HG02610 (cell line): ENCODE data around the gene MGAM2.
A peak's percentile ranks its signal among the peaks of the same experiment; 100 is the strongest.

Experiments used
- ATAC-seq: cut with Tn5 transposase; IDR thresholded peaks from one replicate; pipeline ENCODE4 v1.9.1; 2021; ENCODE audit warnings: mild to moderate bottlenecking, moderate library complexity; ENCODE audit not compliant: unreplicated experiment

MGAM2 gene

GRCh38 chr7:142114207-142114606 is 2.7 kb downstream of the MGAM2 start:
- no peak for ATAC-seq

GRCh38 chr7:142120524-142120923 is 9.0 kb downstream of the MGAM2 start:
- no peak for ATAC-seq

- no peak for ATAC-seq
Measured at GRCh38 chr7:142123184-142123583, 11.7 kb downstream of the MGAM2 start.

GRCh38 chr7:142125256-142125955 is 13.9 kb downstream of the MGAM2 start:
- ATAC-seq, result no peak

GRCh38 chr7:142130267-142130666 is 18.7 kb downstream of the MGAM2 start:
- no peak for ATAC-seq

GRCh38 chr7:142131439-142132185 is 20.1 kb downstream of the MGAM2 start:
- no peak for ATAC-seq

GRCh38 chr7:142133731-142134148 is 22.2 kb downstream of the MGAM2 start:
- ATAC-seq, result no peak

- no peak for ATAC-seq
Measured at GRCh38 chr7:142134909-142135308, 23.4 kb downstream of the MGAM2 start.

- no peak for ATAC-seq
Measured at GRCh38 chr7:142138996-142139395, 27.5 kb downstream of the MGAM2 start.

GRCh38 chr7:142139597-142140400 is 28.3 kb downstream of the MGAM2 start:
- ATAC-seq, result no peak

GRCh38 chr7:142140401-142140959 is 29.0 kb downstream of the MGAM2 start:
- no peak for ATAC-seq

GRCh38 chr7:142142702-142143101 is 31.2 kb downstream of the MGAM2 start:
- ATAC-seq, result no peak

- ATAC-seq, result no peak
Measured at GRCh38 chr7:142146124-142146523, 34.6 kb downstream of the MGAM2 start.

- no peak for ATAC-seq
Measured at GRCh38 chr7:142150356-142150755, 38.8 kb downstream of the MGAM2 start.

- ATAC-seq, result no peak
Measured at GRCh38 chr7:142150869-142151268, 39.4 kb downstream of the MGAM2 start.

GRCh38 chr7:142152076-142152475 is 40.6 kb downstream of the MGAM2 start:
- ATAC-seq, result peak; percentile 62

- ATAC-seq, result no peak
Measured at GRCh38 chr7:142153400-142153799, 41.9 kb downstream of the MGAM2 start.

- no peak for ATAC-seq
Measured at GRCh38 chr7:142158736-142159496, 47.4 kb downstream of the MGAM2 start.

- ATAC-seq, result no peak
Measured at GRCh38 chr7:142161921-142162320, 50.4 kb downstream of the MGAM2 start.

GRCh38 chr7:142168746-142169145 is 57.2 kb downstream of the MGAM2 start:
- no peak for ATAC-seq

- ATAC-seq, result no peak
Measured at GRCh38 chr7:142172932-142173331, 61.4 kb downstream of the MGAM2 start.
